Liver (tissue), 3 donors: Measurements from ENCODE around the gene CEP131.

Source experiments
- CTCF ChIP-seq: fragments of 150-350 bp; IDR thresholded peaks from 2 replicates; pipeline ENCODE4 v1.5.1; 2017; ENCODE audit warnings: improper control_type of control experiment, low read depth, low read length; ENCODE audit not compliant: missing input control
- JUND ChIP-seq, 2 donors: IDR thresholded peaks; 2 replicates each; pipeline ENCODE4 v1.6.1; 2016; ENCODE audit warnings: antibody characterized with exemption in 2 of 2
- MAX ChIP-seq: IDR thresholded peaks from 2 replicates; pipeline ENCODE4 v1.6.1; 2016; ENCODE audit warnings: antibody characterized with exemption
- TAF1 ChIP-seq: conservative IDR thresholded peaks from 2 replicates; pipeline ENCODE4 v1.6.1; 2016; ENCODE audit warnings: antibody characterized with exemption, mild to moderate bottlenecking
- donor health status: healthy.
- donor health status: healthy.

DNA sequence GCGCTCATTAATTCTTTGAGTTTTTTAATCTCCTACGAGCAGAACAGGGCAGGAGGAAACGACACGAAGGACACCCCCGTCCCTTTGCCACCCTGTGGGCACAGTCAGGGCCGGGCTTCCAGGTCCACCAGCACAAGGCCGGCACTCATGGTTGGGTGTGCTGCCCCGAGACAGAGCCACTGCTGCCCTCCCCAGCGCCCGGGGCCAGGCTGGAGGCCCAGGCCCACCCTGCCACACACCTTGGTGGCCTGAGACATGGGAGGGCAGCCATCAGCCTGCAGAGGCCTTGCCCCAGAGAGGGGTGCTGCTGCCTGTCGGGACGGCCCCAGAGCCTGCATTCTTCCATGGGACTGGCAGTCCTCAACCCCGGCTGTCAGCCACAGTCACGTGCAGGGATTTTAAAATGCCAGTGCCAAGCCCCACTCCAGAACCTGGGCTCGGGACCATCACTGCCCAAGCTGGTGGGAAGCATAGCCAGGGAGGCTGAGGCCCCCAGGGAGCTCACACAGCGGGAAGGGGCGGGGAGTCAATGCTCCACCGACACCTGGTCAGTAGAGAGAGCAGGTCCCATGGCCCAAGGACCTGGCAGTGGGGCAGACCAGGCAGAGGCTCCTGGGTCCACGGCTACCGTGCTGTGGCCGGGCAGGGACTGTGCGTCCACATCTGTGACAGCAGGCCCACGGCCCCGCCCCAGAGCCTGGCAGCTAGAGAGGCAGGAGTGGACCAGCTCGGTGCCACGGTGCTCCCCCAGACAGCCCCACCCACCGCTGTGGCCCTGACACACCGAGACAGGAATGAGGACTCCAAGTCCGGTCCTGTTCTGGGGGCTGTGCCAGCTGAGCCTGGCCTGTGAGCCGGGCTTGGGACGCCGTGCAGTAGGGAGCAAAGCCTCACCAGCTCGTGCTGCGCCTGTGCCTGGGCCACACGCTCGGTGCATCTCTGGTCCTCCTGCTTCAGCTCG lies 27.5 kb downstream of the CEP131 start:
- TF ChIP-seq JUND (IDR thresholded peaks at IDR 0.05), result no peak
- no peak for TF ChIP-seq CTCF
- TF ChIP-seq MAX, result no peak
- TF ChIP-seq TAF1, result no peak
